Astrocyte (in vitro differentiated cells and primary cell): ENCODE results near the gene S100A14.

Experiments
- CTCF ChIP-seq: IDR thresholded peaks from 2 replicates; pipeline ENCODE4 v1.5.1; 2011; ENCODE audit warnings: low read depth, mild to moderate bottlenecking, inconsistent platforms, low read length, moderate library complexity; ENCODE audit not compliant: insufficient read depth
- EZH2 ChIP-seq: IDR thresholded peaks from 2 replicates; pipeline ENCODE4 v1.6.1; 2012; ENCODE audit warnings: mild to moderate bottlenecking, low read length, inconsistent platforms; ENCODE audit not compliant: insufficient read depth

- no peak for TF ChIP-seq CTCF
- no peak for TF ChIP-seq EZH2
Observed at GRCh38 chr1:153573351-153573750, 42.8 kb downstream of the S100A14 start.
